ENCODE measurements around the gene NOM1.
"Not testable (repeated sequence)": the region's sequence is repeated elsewhere in the genome, so short reads cannot be mapped to it uniquely, and the experiment has no call there.

NOM1 gene

GRCh38 chr7:156929789-156930539 is 19.5 kb upstream of the NOM1 start:
- no peak for DNase-seq (ENCODE audit: low read depth in 2 of 2)
- no peak overlapping the region for H3K4me3 ChIP-seq (replicated peaks in 1 of 2; ENCODE audit: low read depth in 2 of 2, low read length in 2 of 2)
- no peak for TF ChIP-seq CTCF (IDR thresholded peaks at IDR 0.05; ENCODE audit: low read depth, low read length)

- DNase-seq (ENCODE audit: low read depth in 2 of 2) = peak; percentile 41 to 66
- no peak overlapping the region for H3K4me3 ChIP-seq (replicated peaks in 1 of 2; ENCODE audit: low read depth in 2 of 2, low read length in 2 of 2)
- no peak for TF ChIP-seq CTCF (IDR thresholded peaks at IDR 0.05; ENCODE audit: low read depth, low read length)
Measured at GRCh38 chr7:156932006-156932405, 17.5 kb upstream of the NOM1 start.

- DNase-seq (ENCODE audit: low read depth in 2 of 2) = peak in 1 of 2 donors; percentile 22
- H3K4me3 ChIP-seq (replicated peaks in 1 of 2; ENCODE audit: low read depth in 2 of 2, low read length in 2 of 2) = no peak overlapping the region
- no peak for TF ChIP-seq CTCF (IDR thresholded peaks at IDR 0.05; ENCODE audit: low read depth, low read length)
Measured at GRCh38 chr7:156935250-156935649, 14.3 kb upstream of the NOM1 start.

GRCh38 chr7:156936766-156937165 is 12.7 kb upstream of the NOM1 start:
- not testable (repeated sequence) for H3K4me3 ChIP-seq (replicated peaks in 1 of 2; ENCODE audit: low read depth in 2 of 2, low read length in 2 of 2); DNase-seq (ENCODE audit: low read depth in 2 of 2)

- H3K4me3 ChIP-seq (replicated peaks in 1 of 2; ENCODE audit: low read depth in 2 of 2, low read length in 2 of 2) = no peak overlapping the region
- TF ChIP-seq CTCF (IDR thresholded peaks at IDR 0.05; ENCODE audit: low read depth, low read length) = no peak
- no peak for DNase-seq (ENCODE audit: low read depth in 2 of 2)
Measured at GRCh38 chr7:156940421-156941122, 8.9 kb upstream of the NOM1 start.

- TF ChIP-seq CTCF (IDR thresholded peaks at IDR 0.05; ENCODE audit: low read depth, low read length) = no peak
- no peak overlapping the region for H3K4me3 ChIP-seq (replicated peaks in 1 of 2; ENCODE audit: low read depth in 2 of 2, low read length in 2 of 2)
- DNase-seq (ENCODE audit: low read depth in 2 of 2) = no peak
Measured at GRCh38 chr7:156941393-156942182, 7.9 kb upstream of the NOM1 start.

GRCh38 chr7:156942708-156943090 is 6.8 kb upstream of the NOM1 start:
- no peak for TF ChIP-seq CTCF (IDR thresholded peaks at IDR 0.05; ENCODE audit: low read depth, low read length)
- H3K4me3 ChIP-seq (replicated peaks in 1 of 2; ENCODE audit: low read depth in 2 of 2, low read length in 2 of 2) = no peak overlapping the region
- no peak for DNase-seq (ENCODE audit: low read depth in 2 of 2)
